GM21825 (cell line): ENCODE data around the gene ATG14.

Source experiments
- ATAC-seq: cut with Tn5 transposase; IDR thresholded peaks from one replicate; pipeline ENCODE4 v1.9.1; 2021; ENCODE audit warnings: mild to moderate bottlenecking, moderate library complexity; ENCODE audit not compliant: unreplicated experiment

The ATG14 gene

GRCh38 chr14:55323910-55324309, 87.7 kb downstream of the ATG14 start:
- no peak for ATAC-seq

GRCh38 chr14:55318694-55319093, 92.9 kb downstream of the ATG14 start:
- ATAC-seq, result no peak

GRCh38 chr14:55317542-55318306, 93.9 kb downstream of the ATG14 start:
- no peak for ATAC-seq

- no peak for ATAC-seq
These were observed 95.1 kb downstream of the ATG14 start for GRCh38 chr14:55316564-55316963.
